H1 (cell line): ENCODE results near the gene ATG5. TPM values are rescaled to one million over a fixed set of nuclear protein-coding genes. Genes with fewer than 3 reads are reported as not detected.

Experiments used
- BACH1 ChIP-seq: IDR thresholded peaks from 2 replicates; pipeline ENCODE4 v1.6.1; 2012; ENCODE audit warnings: low read length, improper control_type of control experiment
- BCL11A ChIP-seq, 2 experiments: IDR thresholded peaks; one replicate each; pipeline ENCODE4 v1.6.1; 2011; ENCODE audit warnings: low read depth in 2 of 2, low read length in 2 of 2, mild to moderate bottlenecking in 2 of 2
- BRCA1 ChIP-seq: IDR thresholded peaks from 2 replicates; pipeline ENCODE4 v1.6.1; 2012; ENCODE audit warnings: low read depth, low read length, improper control_type of control experiment
- CBX8 ChIP-seq: fragments of 300-800, 300-1000 bp; sonication (generic); IDR thresholded peaks from 2 replicates; pipeline ENCODE4 v1.7.1; 2016; ENCODE audit warnings: low read depth, low read length, borderline replicate concordance
- CHD1 ChIP-seq: IDR thresholded peaks from 2 replicates; pipeline ENCODE4 v1.6.1; 2012; ENCODE audit warnings: low read depth, low read length, improper control_type of control experiment
- JUND ChIP-seq: IDR thresholded peaks from 2 replicates; pipeline ENCODE4 v1.6.1; 2011; ENCODE audit warnings: mild to moderate bottlenecking, improper control_type of control experiment, low read length
- KDM4A ChIP-seq: IDR thresholded peaks from one replicate; pipeline ENCODE4 v1.7.1; 2012; ENCODE audit warnings: low read depth, mild to moderate bottlenecking, moderate library complexity, low read length, inconsistent platforms; ENCODE audit not compliant: severe bottlenecking
- MAFK ChIP-seq: IDR thresholded peaks from 2 replicates; pipeline ENCODE4 v1.6.1; 2012; ENCODE audit warnings: low read depth, mild to moderate bottlenecking, improper control_type of control experiment, low read length
- PHF8 ChIP-seq: fragments of 200-600 bp; sonication (generic); conservative IDR thresholded peaks from 2 replicates; pipeline ENCODE4 v1.7.1; 2012; ENCODE audit warnings: low read depth, mild to moderate bottlenecking, inconsistent platforms, low read length, moderate library complexity
- SP1 ChIP-seq: IDR thresholded peaks from 2 replicates; pipeline ENCODE4 v1.6.1; 2011; ENCODE audit warnings: low read depth, low read length
- SRF ChIP-seq: IDR thresholded peaks from 2 replicates; pipeline ENCODE4 v1.6.1; 2011; ENCODE audit warnings: mild to moderate bottlenecking, low read depth, low read length, moderate library complexity
- TEAD4 ChIP-seq: IDR thresholded peaks from 2 replicates; pipeline ENCODE4 v1.6.1; 2012; ENCODE audit warnings: low read depth, low read length, inconsistent platforms, mixed read lengths
- polyA plus RNA-seq, 7 experiments: library from polyadenylated mRNA; depleted of rRNA in 3 of 7; stranded (reverse) in 5 of 7; unstranded in 2 of 7; fragments of >200 nt in 5 of 7; fragments of 200-250 nt in 2 of 7; gene quantifications; 1 replicate in 5 of 7; 2 replicates in 1 of 7; 4 replicates in 1 of 7; pipeline versions ENCODE4 v1.2.1 to v1.2.3, GENCODE V29; 2011 to 2013; ENCODE audit warnings: missing spikeins in 2 of 7, mixed read lengths in 2 of 7
- total RNA-seq: library from RNA; stranded (reverse); fragmentation: NEBNext Ultra II Directional; extraction: Animal tissue kit (Norgen Biotek cat#: 25700); gene quantifications from 2 replicates; pipeline ENCODE4 v1.2.1, GENCODE V29; 2021
- TF ChIP-seq, protein P1 (sequence below): fragments of 300-600 bp; sonication (generic); IDR thresholded peaks from 2 replicates; pipeline ENCODE4 v1.7.1; 2012; ENCODE audit warnings: low read length, moderate library complexity, mild to moderate bottlenecking, inconsistent platforms; ENCODE audit not compliant: insufficient replicate concordance

Gene ATG5
- total and polyA plus RNA-seq, 2 of the 8 experiments (the other 6 are each of a cell fraction or from before 2014, with no cell fraction given): 18.2 to 39.0 TPM

DNA sequence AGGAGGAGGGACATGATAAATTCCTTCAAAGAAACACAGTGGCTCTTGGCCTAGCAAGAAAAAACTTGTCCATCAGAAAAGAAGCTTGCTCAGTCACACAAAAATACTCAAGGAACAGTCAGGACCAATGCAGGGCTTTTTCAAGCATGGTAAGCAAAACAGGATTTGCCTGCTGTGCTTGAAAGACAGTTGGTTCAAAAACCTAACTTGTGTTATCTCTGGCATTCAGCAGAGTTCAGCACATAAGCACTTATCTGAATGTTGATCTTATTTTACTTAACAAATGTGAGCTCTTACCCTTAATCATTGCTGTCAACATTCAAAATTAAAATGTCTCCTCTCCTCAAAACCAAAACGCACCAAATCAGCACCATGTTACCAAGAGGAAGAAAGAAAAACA, 38.3 kb downstream of the ATG5 start (continued):
- TF ChIP-seq, protein P1, sequence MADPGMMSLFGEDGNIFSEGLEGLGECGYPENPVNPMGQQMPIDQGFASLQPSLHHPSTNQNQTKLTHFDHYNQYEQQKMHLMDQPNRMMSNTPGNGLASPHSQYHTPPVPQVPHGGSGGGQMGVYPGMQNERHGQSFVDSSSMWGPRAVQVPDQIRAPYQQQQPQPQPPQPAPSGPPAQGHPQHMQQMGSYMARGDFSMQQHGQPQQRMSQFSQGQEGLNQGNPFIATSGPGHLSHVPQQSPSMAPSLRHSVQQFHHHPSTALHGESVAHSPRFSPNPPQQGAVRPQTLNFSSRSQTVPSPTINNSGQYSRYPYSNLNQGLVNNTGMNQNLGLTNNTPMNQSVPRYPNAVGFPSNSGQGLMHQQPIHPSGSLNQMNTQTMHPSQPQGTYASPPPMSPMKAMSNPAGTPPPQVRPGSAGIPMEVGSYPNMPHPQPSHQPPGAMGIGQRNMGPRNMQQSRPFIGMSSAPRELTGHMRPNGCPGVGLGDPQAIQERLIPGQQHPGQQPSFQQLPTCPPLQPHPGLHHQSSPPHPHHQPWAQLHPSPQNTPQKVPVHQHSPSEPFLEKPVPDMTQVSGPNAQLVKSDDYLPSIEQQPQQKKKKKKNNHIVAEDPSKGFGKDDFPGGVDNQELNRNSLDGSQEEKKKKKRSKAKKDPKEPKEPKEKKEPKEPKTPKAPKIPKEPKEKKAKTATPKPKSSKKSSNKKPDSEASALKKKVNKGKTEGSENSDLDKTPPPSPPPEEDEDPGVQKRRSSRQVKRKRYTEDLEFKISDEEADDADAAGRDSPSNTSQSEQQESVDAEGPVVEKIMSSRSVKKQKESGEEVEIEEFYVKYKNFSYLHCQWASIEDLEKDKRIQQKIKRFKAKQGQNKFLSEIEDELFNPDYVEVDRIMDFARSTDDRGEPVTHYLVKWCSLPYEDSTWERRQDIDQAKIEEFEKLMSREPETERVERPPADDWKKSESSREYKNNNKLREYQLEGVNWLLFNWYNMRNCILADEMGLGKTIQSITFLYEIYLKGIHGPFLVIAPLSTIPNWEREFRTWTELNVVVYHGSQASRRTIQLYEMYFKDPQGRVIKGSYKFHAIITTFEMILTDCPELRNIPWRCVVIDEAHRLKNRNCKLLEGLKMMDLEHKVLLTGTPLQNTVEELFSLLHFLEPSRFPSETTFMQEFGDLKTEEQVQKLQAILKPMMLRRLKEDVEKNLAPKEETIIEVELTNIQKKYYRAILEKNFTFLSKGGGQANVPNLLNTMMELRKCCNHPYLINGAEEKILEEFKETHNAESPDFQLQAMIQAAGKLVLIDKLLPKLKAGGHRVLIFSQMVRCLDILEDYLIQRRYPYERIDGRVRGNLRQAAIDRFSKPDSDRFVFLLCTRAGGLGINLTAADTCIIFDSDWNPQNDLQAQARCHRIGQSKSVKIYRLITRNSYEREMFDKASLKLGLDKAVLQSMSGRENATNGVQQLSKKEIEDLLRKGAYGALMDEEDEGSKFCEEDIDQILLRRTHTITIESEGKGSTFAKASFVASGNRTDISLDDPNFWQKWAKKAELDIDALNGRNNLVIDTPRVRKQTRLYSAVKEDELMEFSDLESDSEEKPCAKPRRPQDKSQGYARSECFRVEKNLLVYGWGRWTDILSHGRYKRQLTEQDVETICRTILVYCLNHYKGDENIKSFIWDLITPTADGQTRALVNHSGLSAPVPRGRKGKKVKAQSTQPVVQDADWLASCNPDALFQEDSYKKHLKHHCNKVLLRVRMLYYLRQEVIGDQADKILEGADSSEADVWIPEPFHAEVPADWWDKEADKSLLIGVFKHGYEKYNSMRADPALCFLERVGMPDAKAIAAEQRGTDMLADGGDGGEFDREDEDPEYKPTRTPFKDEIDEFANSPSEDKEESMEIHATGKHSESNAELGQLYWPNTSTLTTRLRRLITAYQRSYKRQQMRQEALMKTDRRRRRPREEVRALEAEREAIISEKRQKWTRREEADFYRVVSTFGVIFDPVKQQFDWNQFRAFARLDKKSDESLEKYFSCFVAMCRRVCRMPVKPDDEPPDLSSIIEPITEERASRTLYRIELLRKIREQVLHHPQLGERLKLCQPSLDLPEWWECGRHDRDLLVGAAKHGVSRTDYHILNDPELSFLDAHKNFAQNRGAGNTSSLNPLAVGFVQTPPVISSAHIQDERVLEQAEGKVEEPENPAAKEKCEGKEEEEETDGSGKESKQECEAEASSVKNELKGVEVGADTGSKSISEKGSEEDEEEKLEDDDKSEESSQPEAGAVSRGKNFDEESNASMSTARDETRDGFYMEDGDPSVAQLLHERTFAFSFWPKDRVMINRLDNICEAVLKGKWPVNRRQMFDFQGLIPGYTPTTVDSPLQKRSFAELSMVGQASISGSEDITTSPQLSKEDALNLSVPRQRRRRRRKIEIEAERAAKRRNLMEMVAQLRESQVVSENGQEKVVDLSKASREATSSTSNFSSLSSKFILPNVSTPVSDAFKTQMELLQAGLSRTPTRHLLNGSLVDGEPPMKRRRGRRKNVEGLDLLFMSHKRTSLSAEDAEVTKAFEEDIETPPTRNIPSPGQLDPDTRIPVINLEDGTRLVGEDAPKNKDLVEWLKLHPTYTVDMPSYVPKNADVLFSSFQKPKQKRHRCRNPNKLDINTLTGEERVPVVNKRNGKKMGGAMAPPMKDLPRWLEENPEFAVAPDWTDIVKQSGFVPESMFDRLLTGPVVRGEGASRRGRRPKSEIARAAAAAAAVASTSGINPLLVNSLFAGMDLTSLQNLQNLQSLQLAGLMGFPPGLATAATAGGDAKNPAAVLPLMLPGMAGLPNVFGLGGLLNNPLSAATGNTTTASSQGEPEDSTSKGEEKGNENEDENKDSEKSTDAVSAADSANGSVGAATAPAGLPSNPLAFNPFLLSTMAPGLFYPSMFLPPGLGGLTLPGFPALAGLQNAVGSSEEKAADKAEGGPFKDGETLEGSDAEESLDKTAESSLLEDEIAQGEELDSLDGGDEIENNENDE: no peak
- TF ChIP-seq SP1: no peak
- TF ChIP-seq MAFK: no peak
- TF ChIP-seq BRCA1: no peak
- TF ChIP-seq JUND: no peak
- no peak for TF ChIP-seq CHD1
- TF ChIP-seq PHF8: no peak
- TF ChIP-seq SRF: no peak
- no peak for TF ChIP-seq CBX8
- TF ChIP-seq KDM4A: no peak
- TF ChIP-seq TEAD4: no peak
- no peak for TF ChIP-seq BCL11A (IDR thresholded peaks at IDR 0.05; ENCODE audit: low read depth in 2 of 2, low read length in 2 of 2)
- TF ChIP-seq BACH1: no peak
